ENCODE data around the gene UXS1.
A peak's percentile ranks its signal among the peaks of the same experiment; 100 is the strongest.

UXS1 gene

GRCh38 chr2:106185475-106186184 is 8.5 kb downstream of the UXS1 start:
- H3K4me2 ChIP-seq (ENCODE audit: low read length), result no peak overlapping the region
- no peak overlapping the region for H3K18ac ChIP-seq (ENCODE audit: low read length)
- no peak overlapping the region for H2BK5ac ChIP-seq (ENCODE audit: low read depth, low read length, poor library complexity)
- H2AFZ ChIP-seq (ENCODE audit: insufficient read depth, low read length, poor library complexity), result no peak overlapping the region
- no peak overlapping the region for H2BK120ac ChIP-seq (ENCODE audit: insufficient read depth, low read length, poor library complexity)
- no peak overlapping the region for H3K4me3 ChIP-seq (ENCODE audit: low read depth, low read length)
- DNase-seq, result no peak
- no peak overlapping the region for H3K14ac ChIP-seq (ENCODE audit: low read length)
- no peak overlapping the region for H4K12ac ChIP-seq (ENCODE audit: low read depth, low read length)
- peaks cover 8% of the 10 kb centered on the region for H3K79me2 ChIP-seq (ENCODE audit: control insufficient read depth, insufficient read depth, low read length, poor library complexity)
- no peak overlapping the region for H4K91ac ChIP-seq (ENCODE audit: low read depth, low read length)
- no peak overlapping the region for H2AK5ac ChIP-seq (ENCODE audit: low read length)
- no peaks in the 10 kb centered on the region for H3K9me3 ChIP-seq (ENCODE audit: insufficient read depth, low read depth, low read length)
- no peak overlapping the region for H3K9ac ChIP-seq (ENCODE audit: low read length)
- H3K23ac ChIP-seq (ENCODE audit: low read length), result no peak overlapping the region
- H3K36me3 ChIP-seq (ENCODE audit: control insufficient read depth in 1 of 2, insufficient read depth in 2 of 2, low read length in 2 of 2), result peaks cover 1 to 3% of the 10 kb centered on the region in 2 experiments
- no peaks in the 10 kb centered on the region for H3K79me1 ChIP-seq (ENCODE audit: low read length)
- H2BK12ac ChIP-seq (ENCODE audit: low read length), result no peak overlapping the region
- no peak overlapping the region for H4K8ac ChIP-seq (ENCODE audit: low read depth, low read length)
- no peak overlapping the region for H3K4ac ChIP-seq (ENCODE audit: low read depth, low read length)
- no CpG with 5 or more reads among the region's 8 CpGs for WGBS (ENCODE audit: extremely low coverage, insufficient coverage, insufficient read length)
- no peak overlapping the region for H3K27ac ChIP-seq (ENCODE audit: low read depth, low read length)
- H3K27me3 ChIP-seq (ENCODE audit: insufficient read depth, low read length), result no peaks in the 10 kb centered on the region
- no peaks in the 10 kb centered on the region for H3K4me1 ChIP-seq (ENCODE audit: control insufficient read depth in 1 of 2, insufficient read depth in 2 of 2, low read length in 2 of 2)

- H4K8ac ChIP-seq (ENCODE audit: low read depth, low read length), result no peak overlapping the region
- no peak overlapping the region for H3K27ac ChIP-seq (ENCODE audit: low read depth, low read length)
- no peak overlapping the region for H3K4me2 ChIP-seq (ENCODE audit: low read length)
- H3K4me1 ChIP-seq (ENCODE audit: control insufficient read depth in 1 of 2, insufficient read depth in 2 of 2, low read length in 2 of 2), result no peaks in the 10 kb centered on the region
- peak overlapping the region; percentile 37 for H3K23ac ChIP-seq (ENCODE audit: low read length)
- no peaks in the 10 kb centered on the region for H3K79me1 ChIP-seq (ENCODE audit: low read length)
- no peak overlapping the region for H4K91ac ChIP-seq (ENCODE audit: low read depth, low read length)
- H2BK5ac ChIP-seq (ENCODE audit: low read depth, low read length, poor library complexity), result no peak overlapping the region
- no CpG with 5 or more reads among the region's 1 CpG for WGBS (ENCODE audit: extremely low coverage, insufficient coverage, insufficient read length)
- peaks cover 1 to 3% of the 10 kb centered on the region in 2 experiments for H3K36me3 ChIP-seq (ENCODE audit: control insufficient read depth in 1 of 2, insufficient read depth in 2 of 2, low read length in 2 of 2)
- H3K4me3 ChIP-seq (ENCODE audit: low read depth, low read length), result no peak overlapping the region
- no peak overlapping the region for H2AFZ ChIP-seq (ENCODE audit: insufficient read depth, low read length, poor library complexity)
- no peak overlapping the region for H3K9ac ChIP-seq (ENCODE audit: low read length)
- H3K27me3 ChIP-seq (ENCODE audit: insufficient read depth, low read length), result no peaks in the 10 kb centered on the region
- no peak overlapping the region for H2BK120ac ChIP-seq (ENCODE audit: insufficient read depth, low read length, poor library complexity)
- H2AK5ac ChIP-seq (ENCODE audit: low read length), result no peak overlapping the region
- no peak overlapping the region for H2BK12ac ChIP-seq (ENCODE audit: low read length)
- no peak overlapping the region for H3K14ac ChIP-seq (ENCODE audit: low read length)
- H3K9me3 ChIP-seq (ENCODE audit: insufficient read depth, low read depth, low read length), result no peaks in the 10 kb centered on the region
- no peak for DNase-seq
- H3K4ac ChIP-seq (ENCODE audit: low read depth, low read length), result no peak overlapping the region
- no peak overlapping the region for H4K12ac ChIP-seq (ENCODE audit: low read depth, low read length)
- no peak overlapping the region for H3K18ac ChIP-seq (ENCODE audit: low read length)
- peaks cover 8% of the 10 kb centered on the region for H3K79me2 ChIP-seq (ENCODE audit: control insufficient read depth, insufficient read depth, low read length, poor library complexity)
These were observed 9.2 kb downstream of the UXS1 start for GRCh38 chr2:106184857-106185256.

GRCh38 chr2:106184394-106184793 is 9.7 kb downstream of the UXS1 start:
- no peak overlapping the region for H3K4me3 ChIP-seq (ENCODE audit: low read depth, low read length)
- peak overlapping the region; percentile 37 for H3K4ac ChIP-seq (ENCODE audit: low read depth, low read length)
- H3K4me1 ChIP-seq (ENCODE audit: control insufficient read depth in 1 of 2, insufficient read depth in 2 of 2, low read length in 2 of 2), result no peaks in the 10 kb centered on the region
- no peak overlapping the region for H3K14ac ChIP-seq (ENCODE audit: low read length)
- no peak overlapping the region for H4K12ac ChIP-seq (ENCODE audit: low read depth, low read length)
- H3K4me2 ChIP-seq (ENCODE audit: low read length), result no peak overlapping the region
- no peak overlapping the region for H2BK5ac ChIP-seq (ENCODE audit: low read depth, low read length, poor library complexity)
- no peaks in the 10 kb centered on the region for H3K27me3 ChIP-seq (ENCODE audit: insufficient read depth, low read length)
- H3K79me1 ChIP-seq (ENCODE audit: low read length), result no peaks in the 10 kb centered on the region
- no peaks in the 10 kb centered on the region for H3K9me3 ChIP-seq (ENCODE audit: insufficient read depth, low read depth, low read length)
- H2BK12ac ChIP-seq (ENCODE audit: low read length), result no peak overlapping the region
- H3K36me3 ChIP-seq (ENCODE audit: control insufficient read depth in 1 of 2, insufficient read depth in 2 of 2, low read length in 2 of 2), result peaks cover 1 to 3% of the 10 kb centered on the region in 2 experiments
- no peak overlapping the region for H3K9ac ChIP-seq (ENCODE audit: low read length)
- H3K79me2 ChIP-seq (ENCODE audit: control insufficient read depth, insufficient read depth, low read length, poor library complexity), result peaks cover 6% of the 10 kb centered on the region
- DNase-seq, result no peak
- no peak overlapping the region for H2BK120ac ChIP-seq (ENCODE audit: insufficient read depth, low read length, poor library complexity)
- H4K91ac ChIP-seq (ENCODE audit: low read depth, low read length), result no peak overlapping the region
- H3K18ac ChIP-seq (ENCODE audit: low read length), result no peak overlapping the region
- H2AK5ac ChIP-seq (ENCODE audit: low read length), result no peak overlapping the region
- no CpG with 5 or more reads among the region's 2 CpGs for WGBS (ENCODE audit: extremely low coverage, insufficient coverage, insufficient read length)
- H3K23ac ChIP-seq (ENCODE audit: low read length), result no peak overlapping the region
- no peak overlapping the region for H2AFZ ChIP-seq (ENCODE audit: insufficient read depth, low read length, poor library complexity)
- H3K27ac ChIP-seq (ENCODE audit: low read depth, low read length), result no peak overlapping the region
- no peak overlapping the region for H4K8ac ChIP-seq (ENCODE audit: low read depth, low read length)

- DNase-seq, result no peak
- H3K36me3 ChIP-seq (ENCODE audit: control insufficient read depth in 1 of 2, insufficient read depth in 2 of 2, low read length in 2 of 2), result no peaks in the 10 kb centered on the region
These were observed 10.9 kb downstream of the UXS1 start for GRCh38 chr2:106183101-106183696.

More at GRCh38 chr2:106183101-106183696, 10.9 kb downstream of the UXS1 start:
- Histone ChIP-seq H3K79me1 (ENCODE audit: low read length) (no peaks in the 10 kb centered on the region), H2AFZ (ENCODE audit: insufficient read depth, low read length, poor library complexity) (no peak overlapping the region), H3K9me3 (ENCODE audit: insufficient read depth, low read depth, low read length) (no peaks in the 10 kb centered on the region), H2BK12ac (ENCODE audit: low read length) (no peak overlapping the region), H3K4me2 (ENCODE audit: low read length) (no peak overlapping the region), H2BK120ac (ENCODE audit: insufficient read depth, low read length, poor library complexity) (no peak overlapping the region), H3K79me2 (ENCODE audit: control insufficient read depth, insufficient read depth, low read length, poor library complexity) (peaks cover 4% of the 10 kb centered on the region), H3K4ac (ENCODE audit: low read depth, low read length) (no peak overlapping the region), H3K27ac (ENCODE audit: low read depth, low read length) (no peak overlapping the region), H3K23ac (ENCODE audit: low read length) (no peak overlapping the region), H3K4me1 (ENCODE audit: control insufficient read depth in 1 of 2, insufficient read depth in 2 of 2, low read length in 2 of 2) (no peaks in the 10 kb centered on the region), H3K9ac (ENCODE audit: low read length) (no peak overlapping the region), H2BK5ac (ENCODE audit: low read depth, low read length, poor library complexity) (no peak overlapping the region), H3K27me3 (ENCODE audit: insufficient read depth, low read length) (no peaks in the 10 kb centered on the region), H4K8ac (ENCODE audit: low read depth, low read length) (no peak overlapping the region), H4K12ac (ENCODE audit: low read depth, low read length) (no peak overlapping the region), H3K18ac (ENCODE audit: low read length) (no peak overlapping the region), H3K14ac (ENCODE audit: low read length) (no peak overlapping the region), H2AK5ac (ENCODE audit: low read length) (no peak overlapping the region), H4K91ac (ENCODE audit: low read depth, low read length) (no peak overlapping the region), H3K4me3 (ENCODE audit: low read depth, low read length) (no peak overlapping the region)
- WGBS (ENCODE audit: extremely low coverage, insufficient coverage, insufficient read length), result no CpG with 5 or more reads among the region's 3 CpGs
